Mononuclear cell (primary cell): ENCODE data around the gene SPACA9. TPM values are rescaled to one million over a fixed set of nuclear protein-coding genes. Genes with fewer than 3 reads are reported as not detected.

ENCODE experiments used
- H3K27me3 ChIP-seq: 2 replicates; pipeline ENCODE4 v1.6.0; 2011; ENCODE audit warnings: low read length, control low read depth; ENCODE audit not compliant: insufficient read depth
- H3K4me1 ChIP-seq: 2 replicates; pipeline ENCODE4 v1.5.1; 2011; ENCODE audit warnings: mild to moderate bottlenecking, low read length, control low read depth; ENCODE audit not compliant: insufficient read depth
- H3K4me3 ChIP-seq: 2 replicates; pipeline ENCODE4 v1.5.1; 2011; ENCODE audit warnings: mild to moderate bottlenecking, low read length, moderate library complexity
- H3K9me3 ChIP-seq: 2 replicates; pipeline ENCODE4 v1.5.1; 2011; ENCODE audit warnings: low read depth, mild to moderate bottlenecking, control low read depth, low read length
- total RNA-seq: library from RNA; depleted of rRNA; stranded (reverse); fragments of >200 nt; gene quantifications from one replicate; pipeline ENCODE4 v1.2.3, GENCODE V29; 2012

Gene SPACA9
- total RNA-seq, 1 donor = 0.52 TPM

- Histone ChIP-seq H3K9me3 (no peaks in the 10 kb centered on the region), H3K4me1 (peaks cover 22% of the 10 kb centered on the region), H3K4me3 (peak within 1 kb of the TSS; percentile 84), H3K27me3 (no peaks in the 10 kb centered on the region)
Observed at GRCh38 chr9:132877824-132878694, 639 bp upstream of the SPACA9 start, which contains the start of gene AK8. Gene AK8, minus strand, starts transcription at chr9:132878284. Its CDS starts 29 bp downstream, at chr9:132878255.

DNA sequence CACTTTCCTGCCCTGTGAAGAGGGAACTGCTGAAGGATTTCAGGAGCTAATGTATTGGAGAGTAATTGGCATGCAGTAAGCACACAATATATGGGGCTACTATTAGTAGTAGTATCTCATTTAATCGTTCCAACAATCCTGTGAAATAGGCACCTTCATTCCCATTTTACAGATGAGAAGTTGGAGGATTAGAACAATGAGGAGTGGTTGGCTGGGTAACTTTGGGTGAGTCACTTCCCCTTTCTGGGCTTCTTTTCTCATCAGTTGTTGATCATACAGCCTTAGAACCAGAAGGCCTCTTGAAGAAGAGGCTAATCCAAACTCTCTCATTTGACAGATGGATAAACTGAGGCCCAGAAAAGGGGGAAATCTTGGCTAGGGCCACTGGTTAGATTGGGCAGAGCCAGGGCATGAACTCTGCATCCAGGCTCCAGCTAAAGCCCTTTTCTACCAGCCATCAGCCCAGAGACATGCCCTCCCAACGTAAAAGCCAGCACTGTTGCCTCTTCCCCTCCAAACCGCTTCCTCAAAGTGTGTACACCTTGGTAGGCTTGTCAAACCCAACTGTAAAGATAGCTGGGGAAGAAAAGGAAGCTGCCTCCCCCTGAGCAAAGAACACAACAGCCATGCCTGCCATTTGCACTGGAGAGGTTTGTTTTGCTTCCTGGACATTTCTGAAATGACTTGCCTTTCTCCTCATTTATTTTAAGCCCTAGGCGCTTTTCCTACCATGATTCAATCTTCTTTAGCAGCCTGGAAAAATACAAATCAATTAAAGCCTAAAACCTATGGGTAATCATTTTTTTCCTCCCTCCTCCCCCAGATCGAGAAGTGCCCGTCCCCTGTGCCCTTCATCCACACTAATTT, 992 bp downstream of the SPACA9 start:
- Histone ChIP-seq H3K4me3 (no peak overlapping the region), H3K27me3 (no peaks in the 10 kb centered on the region), H3K9me3 (no peaks in the 10 kb centered on the region), H3K4me1 (peaks cover 22% of the 10 kb centered on the region)

GRCh38 chr9:132880324-132880661, 1.6 kb downstream of the SPACA9 start:
- no peak overlapping the region for H3K4me3 ChIP-seq
- H3K4me1 ChIP-seq = peaks cover 22% of the 10 kb centered on the region
- H3K9me3 ChIP-seq = no peaks in the 10 kb centered on the region
- no peaks in the 10 kb centered on the region for H3K27me3 ChIP-seq

GRCh38 chr9:132881826-132882225, 3.1 kb downstream of the SPACA9 start:
- H3K4me1 ChIP-seq = peaks cover 22% of the 10 kb centered on the region
- H3K4me3 ChIP-seq = no peak overlapping the region
- H3K27me3 ChIP-seq = no peaks in the 10 kb centered on the region
- no peaks in the 10 kb centered on the region for H3K9me3 ChIP-seq

GRCh38 chr9:132882616-132883015, 3.9 kb downstream of the SPACA9 start:
- Histone ChIP-seq H3K9me3 (no peaks in the 10 kb centered on the region), H3K4me1 (peaks cover 18% of the 10 kb centered on the region), H3K27me3 (no peaks in the 10 kb centered on the region), H3K4me3 (no peak overlapping the region)

GRCh38 chr9:132883349-132884294, 4.9 kb downstream of the SPACA9 start:
- Histone ChIP-seq H3K9me3 (no peaks in the 10 kb centered on the region), H3K27me3 (no peaks in the 10 kb centered on the region), H3K4me3 (no peak overlapping the region), H3K4me1 (peaks cover 19% of the 10 kb centered on the region)

GRCh38 chr9:132885720-132886333, 7.1 kb downstream of the SPACA9 start:
- no peak overlapping the region for H3K4me3 ChIP-seq
- H3K4me1 ChIP-seq = peaks cover 10% of the 10 kb centered on the region
- H3K9me3 ChIP-seq = no peaks in the 10 kb centered on the region
- no peaks in the 10 kb centered on the region for H3K27me3 ChIP-seq

- no peaks in the 10 kb centered on the region for H3K27me3 ChIP-seq
- H3K4me1 ChIP-seq = peaks cover 10% of the 10 kb centered on the region
- H3K4me3 ChIP-seq = no peak overlapping the region
- H3K9me3 ChIP-seq = no peaks in the 10 kb centered on the region
Observed at GRCh38 chr9:132886334-132886725, 7.6 kb downstream of the SPACA9 start.

DNA sequence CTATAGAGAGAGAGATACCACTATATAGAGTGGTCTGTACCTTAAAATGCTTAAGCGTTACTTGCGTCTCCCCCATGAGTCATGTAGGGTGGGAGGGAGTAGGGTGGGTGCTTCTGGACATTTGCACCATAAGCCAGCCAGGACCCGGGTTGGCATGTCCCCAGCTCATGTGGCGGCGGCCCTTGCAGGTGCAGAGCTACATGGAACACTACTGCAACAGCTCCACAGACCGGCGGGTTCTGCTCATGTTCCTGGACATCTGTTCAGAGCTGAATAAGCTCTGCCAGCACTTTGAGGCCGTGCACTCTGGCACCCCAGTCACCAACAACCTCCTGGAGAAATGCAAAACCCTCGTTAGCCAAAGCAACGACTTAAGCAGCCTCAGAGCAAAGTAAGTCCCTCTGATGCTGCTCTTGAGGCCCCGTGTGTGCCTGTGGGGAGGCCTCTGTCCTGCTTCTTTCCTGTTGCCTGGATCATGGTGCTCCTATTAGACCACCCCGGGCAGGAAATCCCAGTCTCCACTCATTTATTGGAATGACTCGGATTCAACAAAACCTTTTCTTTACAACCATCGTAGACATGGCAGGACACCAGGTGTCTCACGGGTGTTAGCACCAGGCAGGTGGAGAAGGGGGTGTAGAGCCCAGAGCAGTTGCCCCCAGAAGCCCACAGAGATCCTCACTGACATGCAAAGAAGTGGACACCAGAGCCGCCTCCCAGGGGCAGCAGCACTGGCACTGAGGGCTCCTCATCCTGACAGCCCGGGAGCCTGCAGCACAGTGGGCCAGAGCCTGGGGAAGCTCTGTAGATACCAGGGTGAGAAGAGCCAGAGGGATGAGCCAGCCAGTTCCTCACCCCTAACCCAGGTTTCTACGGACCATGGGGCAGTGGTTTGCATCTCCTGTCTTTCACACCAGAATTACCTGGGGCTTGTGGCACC, 8.8 kb downstream of the SPACA9 start:
- Histone ChIP-seq H3K4me1 (peaks cover 10% of the 10 kb centered on the region), H3K4me3 (no peak overlapping the region), H3K9me3 (no peaks in the 10 kb centered on the region), H3K27me3 (no peaks in the 10 kb centered on the region)

DNA sequence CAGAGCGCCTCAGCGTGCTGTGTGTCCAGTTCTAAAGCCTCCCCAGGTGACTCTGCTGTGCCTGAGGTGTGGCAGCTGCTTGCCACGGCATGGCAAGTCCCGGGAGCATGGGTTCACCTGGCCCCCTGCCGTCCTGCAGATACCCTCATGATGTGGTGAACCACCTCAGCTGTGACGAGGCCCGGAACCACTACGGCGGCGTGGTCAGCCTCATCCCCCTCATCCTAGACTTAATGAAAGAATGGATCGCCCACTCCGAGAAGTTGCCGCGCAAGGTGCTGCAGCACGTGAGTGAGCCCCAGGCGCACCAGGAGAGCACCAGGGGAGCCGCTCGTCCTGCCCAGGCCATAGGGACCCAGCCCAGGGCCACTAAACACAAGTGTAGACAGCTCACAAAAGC, 9.5 kb downstream of the SPACA9 start:
- no peaks in the 10 kb centered on the region for H3K9me3 ChIP-seq
- H3K4me3 ChIP-seq = no peak overlapping the region
- no peaks in the 10 kb centered on the region for H3K27me3 ChIP-seq
- peaks cover 10% of the 10 kb centered on the region for H3K4me1 ChIP-seq

GRCh38 chr9:132892400-132892799, 13.7 kb downstream of the SPACA9 start:
- Histone ChIP-seq H3K4me1 (peaks cover 10% of the 10 kb centered on the region), H3K27me3 (no peaks in the 10 kb centered on the region), H3K9me3 (no peaks in the 10 kb centered on the region), H3K4me3 (no peak overlapping the region)

- H3K4me3 ChIP-seq = no peak overlapping the region
- H3K9me3 ChIP-seq = no peaks in the 10 kb centered on the region
- H3K27me3 ChIP-seq = no peaks in the 10 kb centered on the region
- no peaks in the 10 kb centered on the region for H3K4me1 ChIP-seq
Observed at GRCh38 chr9:132894346-132894745, 15.6 kb downstream of the SPACA9 start.
